IPS DF 4.7 (cell line): ENCODE results near the gene DNAJC7.
A peak's percentile ranks its signal among the peaks of the same experiment; 100 is the strongest.

ENCODE experiments used
- DNase-seq: peaks from one replicate; pipeline ENCODE4 v3.0.0-alpha.2; 2013; ENCODE audit warnings: low spot score; ENCODE audit errors: extremely low read depth

DNAJC7 gene

DNA sequence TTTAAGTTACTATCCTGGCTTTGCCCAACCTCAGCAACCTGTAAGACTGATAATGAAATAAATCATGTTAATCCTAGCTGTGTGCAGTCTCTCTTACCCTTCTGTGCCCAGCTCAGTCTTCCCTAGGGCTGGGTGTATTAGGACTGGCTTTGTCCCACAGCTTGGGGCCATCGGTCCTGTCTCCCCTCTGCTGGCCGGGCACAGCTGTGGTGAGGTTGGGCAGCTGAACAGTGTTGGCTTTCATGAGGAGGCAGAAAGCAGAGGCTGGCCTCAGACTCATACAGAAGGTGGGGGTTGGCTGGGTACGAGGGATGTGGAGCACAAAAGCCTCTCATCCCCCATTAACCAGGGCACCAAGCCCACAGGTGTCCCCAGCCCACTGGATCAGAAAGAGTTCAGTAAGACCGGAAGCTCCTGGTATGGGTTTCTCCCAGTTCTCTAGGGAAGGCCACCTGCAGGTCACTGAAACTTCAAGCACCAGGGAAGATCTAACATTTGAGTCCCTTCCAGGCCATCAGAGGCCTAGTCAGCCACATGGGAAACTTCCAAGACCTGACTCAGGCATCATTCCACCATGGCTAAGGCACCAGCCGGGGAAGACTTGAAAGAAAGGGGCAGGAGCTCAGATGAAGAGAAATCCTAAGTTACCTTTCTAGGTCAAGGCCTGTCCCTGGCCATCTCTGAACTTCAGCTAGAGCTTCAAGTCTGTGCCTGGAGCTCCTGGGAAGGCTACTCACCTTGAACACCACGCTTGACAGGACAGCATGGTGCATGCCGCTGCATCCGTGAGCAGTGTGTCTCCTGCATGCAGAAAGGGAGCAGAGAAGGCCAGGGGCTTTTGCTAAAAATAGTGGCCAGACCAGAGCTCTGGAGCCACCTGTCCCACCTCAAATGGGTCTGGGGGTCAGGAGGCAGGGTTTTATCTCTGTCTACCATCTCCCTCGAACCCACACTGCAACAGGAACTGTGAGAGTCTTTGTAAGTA lies 41.8 kb downstream of the DNAJC7 start:
- no peak for DNase-seq

DNA sequence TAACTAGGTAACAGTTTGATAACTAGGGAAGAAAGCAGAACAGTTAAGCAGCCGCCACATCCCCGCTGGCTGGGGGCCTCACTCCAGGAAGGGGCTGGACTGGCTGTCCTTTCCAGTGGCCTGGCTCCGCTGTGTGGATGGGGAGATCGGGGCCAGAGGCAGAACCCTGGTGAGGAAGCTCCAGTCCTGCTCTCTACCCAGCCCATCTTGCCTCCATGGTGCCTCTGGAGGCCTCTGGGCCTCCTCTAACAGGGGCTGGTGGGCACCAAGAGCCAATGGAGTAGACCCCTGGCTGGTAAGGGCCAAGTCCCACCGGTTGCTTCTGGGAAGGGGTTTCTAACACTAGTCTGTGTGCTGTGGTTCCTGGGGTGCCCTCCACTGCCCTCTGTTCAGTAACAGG lies 42.6 kb downstream of the DNAJC7 start:
- no peak for DNase-seq

DNA sequence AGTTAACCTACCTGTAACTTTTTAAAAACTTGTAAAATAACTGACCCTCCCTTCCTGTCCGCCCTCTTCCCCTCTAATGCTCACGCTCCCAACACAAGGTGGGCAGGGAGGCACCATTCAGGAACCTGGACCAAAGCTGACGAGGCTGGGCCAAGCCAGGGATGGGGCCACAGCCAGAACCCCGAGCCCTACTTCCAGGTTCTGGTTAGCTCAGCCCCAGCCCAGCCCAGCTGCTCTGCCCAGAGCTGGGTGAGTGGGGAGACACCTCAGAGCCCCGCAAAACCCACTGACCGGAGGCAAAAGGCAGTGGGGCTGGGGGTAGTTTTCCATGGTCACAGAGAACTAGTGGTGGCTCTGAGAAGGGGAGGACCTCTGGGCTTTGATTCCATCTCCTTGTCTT lies 43.2 kb downstream of the DNAJC7 start:
- no peak for DNase-seq

DNA sequence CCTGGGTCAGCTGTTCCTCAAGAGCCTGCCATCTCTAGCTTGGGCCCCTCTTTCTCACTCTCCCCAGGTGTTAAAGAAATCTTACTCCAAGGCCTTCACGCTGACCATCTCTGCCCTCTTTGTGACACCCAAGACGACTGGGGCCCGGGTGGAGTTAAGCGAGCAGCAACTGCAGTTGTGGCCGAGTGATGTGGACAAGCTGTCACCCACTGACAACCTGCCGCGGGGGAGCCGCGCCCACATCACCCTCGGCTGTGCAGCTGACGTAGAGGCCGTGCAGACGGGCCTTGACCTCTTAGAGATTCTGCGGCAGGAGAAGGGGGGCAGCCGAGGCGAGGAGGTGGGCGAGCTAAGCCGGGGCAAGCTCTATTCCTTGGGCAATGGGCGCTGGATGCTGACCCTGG lies 43.8 kb downstream of the DNAJC7 start:
- DNase-seq, result no peak

DNA sequence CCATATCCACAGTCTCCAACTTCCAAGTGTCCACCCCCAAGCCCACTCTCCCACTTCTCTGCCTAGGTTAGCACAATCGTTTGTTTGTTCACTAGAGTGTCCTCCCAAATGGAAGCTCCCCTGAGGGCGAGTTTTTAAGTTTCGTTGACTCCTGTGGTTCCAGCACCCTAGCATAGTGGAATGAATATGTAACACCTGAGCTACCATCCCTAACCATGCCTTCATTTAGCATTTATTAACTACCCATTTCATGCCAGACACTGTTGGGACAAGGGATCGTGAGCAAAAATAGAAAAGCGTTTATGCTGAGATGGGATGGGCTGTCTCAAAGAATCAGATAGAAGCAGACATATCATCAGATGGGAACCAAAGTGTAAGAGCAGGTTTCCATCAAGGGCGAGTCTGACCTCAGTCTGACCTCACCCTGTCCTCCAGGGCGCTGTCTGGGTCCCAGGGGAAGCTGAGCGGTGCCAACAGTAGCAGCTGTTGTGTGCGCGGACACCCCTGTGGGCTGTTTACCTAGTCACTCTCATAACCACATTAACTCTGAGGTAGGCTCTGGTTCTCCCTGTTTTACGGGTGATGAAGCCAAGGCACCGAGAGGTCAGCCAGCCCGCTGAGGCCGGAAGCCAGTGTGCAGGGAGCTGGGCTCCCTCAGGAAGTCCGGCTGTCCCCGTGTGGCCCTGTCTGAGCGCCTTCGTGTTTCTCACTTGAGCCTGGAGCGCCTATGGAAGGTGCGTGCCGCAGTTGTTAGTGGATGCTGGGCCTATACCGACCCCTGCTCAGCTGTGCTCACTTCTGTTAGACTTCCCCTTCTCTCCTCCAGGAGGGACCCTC lies 44.5 kb downstream of the DNAJC7 start:
- no peak for DNase-seq

DNA sequence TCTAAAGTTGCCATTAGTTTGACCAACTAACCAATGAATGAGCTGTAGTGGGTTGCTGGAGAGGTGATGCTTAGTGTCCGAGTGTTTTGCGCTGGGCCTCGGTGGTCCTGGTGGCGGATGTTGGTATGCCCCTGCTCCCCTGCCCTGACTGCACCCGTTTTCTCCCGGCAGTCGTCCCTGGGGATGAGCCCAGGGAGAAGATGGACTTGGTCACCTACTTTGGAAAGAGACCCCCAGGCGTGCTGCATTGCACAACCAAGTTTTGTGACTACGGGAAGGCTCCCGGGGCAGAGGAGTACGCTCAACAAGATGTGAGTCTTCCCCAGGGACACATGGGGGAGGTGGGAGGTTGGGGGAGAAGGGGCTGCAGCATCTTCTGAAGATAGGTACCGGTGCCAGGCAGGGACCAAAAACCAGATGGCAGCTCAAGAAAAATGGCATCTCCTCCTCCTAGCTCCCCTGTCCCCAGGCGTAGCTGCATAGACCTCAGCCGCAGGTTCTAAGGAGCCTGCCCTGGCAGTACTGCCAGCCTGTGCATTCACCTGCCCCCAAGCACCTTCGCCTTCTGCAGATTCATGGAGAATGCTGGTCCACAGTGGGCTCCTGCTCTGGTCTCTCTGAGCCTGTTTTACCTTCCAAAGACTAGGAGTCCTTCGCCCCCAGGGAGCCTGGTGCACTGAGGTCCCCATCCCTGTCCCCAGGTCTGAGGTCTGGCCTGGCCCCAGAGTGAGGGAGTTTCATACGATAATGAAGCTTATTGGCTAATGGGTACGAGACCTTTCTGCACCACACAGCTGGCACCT lies 45.3 kb downstream of the DNAJC7 start:
- DNase-seq, result no peak

DNA sequence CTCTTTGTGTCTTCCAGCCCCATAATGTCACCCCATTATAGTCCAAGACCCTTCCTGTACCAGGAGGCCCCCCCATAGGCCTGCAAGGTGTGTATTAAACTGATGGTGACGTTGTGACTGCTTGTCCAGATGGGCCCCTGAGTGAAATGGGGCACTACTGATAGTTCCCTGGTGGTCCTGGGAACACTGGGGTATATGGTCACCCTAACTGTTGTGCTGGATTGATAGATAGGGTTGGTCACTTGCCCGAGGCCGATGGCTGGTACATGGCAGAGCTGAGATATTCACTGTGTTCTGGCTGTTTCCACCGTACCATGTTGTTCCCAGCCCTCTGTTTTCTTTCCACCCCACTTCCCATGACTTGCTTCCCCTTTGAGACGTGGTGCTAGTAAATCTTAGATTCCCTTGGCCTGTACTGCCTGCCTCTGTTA lies 46.3 kb downstream of the DNAJC7 start:
- DNase-seq, result no peak

DNA sequence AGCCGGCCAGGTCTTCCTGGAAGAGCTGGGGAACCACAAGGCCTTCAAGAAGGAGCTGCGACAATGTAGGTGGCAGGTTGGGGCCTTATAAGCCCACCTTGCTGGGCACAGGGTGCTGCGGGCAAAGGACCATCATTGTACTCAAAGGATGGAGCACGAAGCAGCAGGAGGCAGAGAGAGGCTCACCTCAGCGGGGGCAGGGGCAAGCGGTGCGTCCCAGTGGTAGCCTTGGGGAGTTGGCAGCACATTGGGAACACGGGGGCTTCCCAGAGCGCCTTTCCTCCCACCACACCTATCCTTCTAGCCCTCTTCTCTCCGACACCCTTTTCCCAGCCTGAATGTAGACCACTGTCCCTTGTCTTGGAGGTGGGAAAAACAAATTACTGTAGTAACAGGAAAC lies 48.6 kb downstream of the DNAJC7 start:
- DNase-seq, result no peak

DNA sequence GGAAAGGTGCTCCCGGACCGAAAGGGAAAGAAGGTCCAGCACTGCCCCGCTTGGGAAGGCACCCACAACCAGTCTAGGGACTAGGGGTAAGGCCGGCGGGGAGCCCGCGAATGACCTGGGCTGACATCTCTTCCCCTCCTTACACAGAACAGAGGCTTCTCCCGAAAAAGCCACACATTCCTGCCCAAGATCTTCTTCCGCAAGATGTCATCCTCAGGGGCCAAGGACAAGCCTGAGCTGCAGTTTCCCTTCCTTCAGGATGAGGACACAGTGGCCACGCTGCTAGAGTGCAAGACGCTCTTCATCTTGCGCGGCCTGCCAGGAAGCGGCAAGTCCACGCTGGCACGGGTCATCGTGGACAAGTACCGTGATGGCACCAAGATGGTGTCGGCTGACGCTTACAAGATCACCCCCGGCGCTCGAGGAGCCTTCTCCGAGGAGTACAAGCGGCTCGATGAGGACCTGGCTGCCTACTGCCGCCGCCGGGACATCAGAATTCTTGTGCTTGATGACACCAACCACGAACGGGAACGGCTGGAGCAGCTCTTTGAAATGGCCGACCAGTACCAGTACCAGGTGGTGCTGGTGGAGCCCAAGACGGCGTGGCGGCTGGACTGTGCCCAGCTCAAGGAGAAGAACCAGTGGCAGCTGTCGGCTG lies 49.2 kb downstream of the DNAJC7 start:
- no peak for DNase-seq

DNA sequence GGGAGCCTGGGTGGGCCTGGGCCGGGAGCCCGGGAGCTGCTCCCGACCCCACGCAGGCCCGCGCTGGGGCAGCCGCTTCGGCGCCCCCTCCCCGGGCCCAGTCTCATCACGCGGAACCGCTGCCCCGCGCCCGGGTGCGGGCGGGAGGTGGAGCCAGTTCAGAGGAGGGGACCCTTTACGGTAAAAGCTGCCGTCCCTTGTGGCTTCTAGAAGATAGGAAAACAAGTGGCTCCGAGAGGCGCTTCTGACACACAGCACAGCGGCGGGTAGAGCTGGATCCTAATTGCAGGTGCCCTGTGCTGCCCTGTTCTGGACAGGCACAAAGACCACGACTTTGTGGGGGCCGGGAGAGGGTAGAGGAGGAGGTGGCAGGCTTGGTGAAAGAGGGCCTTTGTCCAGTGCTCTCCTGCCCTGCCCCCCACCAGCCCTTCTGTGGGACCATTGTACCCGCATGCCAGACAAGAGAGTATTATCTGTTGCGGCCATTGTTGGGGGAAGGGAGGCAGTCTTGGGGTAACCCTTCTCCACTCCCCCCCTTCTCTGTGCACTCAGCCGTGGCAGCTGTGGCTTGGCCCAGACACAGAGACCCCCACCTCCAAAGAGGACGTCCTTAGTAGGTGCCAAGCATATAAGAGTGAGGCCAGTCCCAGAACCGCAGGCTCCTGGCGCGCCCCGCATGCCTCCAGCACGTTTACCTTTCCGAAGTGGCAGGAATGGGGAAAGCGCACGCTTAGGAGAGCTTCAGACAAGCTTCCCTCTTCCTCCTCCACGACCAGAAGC lies 49.9 kb downstream of the DNAJC7 start:
- DNase-seq, result no peak

DNA sequence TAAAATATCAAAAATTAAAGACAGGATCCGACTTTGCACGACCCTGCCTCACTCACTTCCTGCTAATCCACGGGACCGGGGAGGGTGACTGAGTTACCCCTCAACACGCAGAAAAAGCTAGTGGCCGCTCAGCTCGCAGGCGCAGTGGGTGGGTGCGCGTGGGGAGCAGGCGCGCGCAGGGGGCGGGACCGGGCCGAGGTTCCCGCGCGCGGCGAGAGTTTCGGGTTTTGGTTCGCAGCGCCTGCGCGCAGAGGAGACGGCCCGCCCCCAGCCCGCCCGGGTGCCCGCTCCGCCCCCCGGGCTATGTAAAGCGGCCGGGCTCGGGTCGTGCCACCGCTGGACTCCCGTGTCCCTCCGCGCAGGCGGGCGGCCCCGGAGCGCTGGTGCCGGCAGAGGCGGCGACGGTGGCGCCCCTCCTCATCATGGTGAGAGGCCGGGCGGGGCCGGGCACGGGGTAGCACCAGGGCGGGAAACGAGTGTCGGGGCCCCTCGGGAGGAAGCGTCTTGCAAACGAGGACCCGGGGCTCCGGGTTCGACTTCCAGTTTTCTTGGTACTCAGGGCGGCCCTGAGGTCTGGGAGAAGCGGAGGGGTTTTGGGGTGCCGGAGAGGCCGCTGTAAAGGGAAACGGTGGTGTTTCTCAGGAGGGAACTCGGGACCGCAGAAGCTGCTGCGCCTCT lies 50.6 kb downstream of the DNAJC7 start, which contains the start of gene CNP:
CNP (plus strand) TSS at position 333 of the 678 bp plus-strand sequence; CDS start at position 423, 90 bp downstream.
- no peak for DNase-seq

DNA sequence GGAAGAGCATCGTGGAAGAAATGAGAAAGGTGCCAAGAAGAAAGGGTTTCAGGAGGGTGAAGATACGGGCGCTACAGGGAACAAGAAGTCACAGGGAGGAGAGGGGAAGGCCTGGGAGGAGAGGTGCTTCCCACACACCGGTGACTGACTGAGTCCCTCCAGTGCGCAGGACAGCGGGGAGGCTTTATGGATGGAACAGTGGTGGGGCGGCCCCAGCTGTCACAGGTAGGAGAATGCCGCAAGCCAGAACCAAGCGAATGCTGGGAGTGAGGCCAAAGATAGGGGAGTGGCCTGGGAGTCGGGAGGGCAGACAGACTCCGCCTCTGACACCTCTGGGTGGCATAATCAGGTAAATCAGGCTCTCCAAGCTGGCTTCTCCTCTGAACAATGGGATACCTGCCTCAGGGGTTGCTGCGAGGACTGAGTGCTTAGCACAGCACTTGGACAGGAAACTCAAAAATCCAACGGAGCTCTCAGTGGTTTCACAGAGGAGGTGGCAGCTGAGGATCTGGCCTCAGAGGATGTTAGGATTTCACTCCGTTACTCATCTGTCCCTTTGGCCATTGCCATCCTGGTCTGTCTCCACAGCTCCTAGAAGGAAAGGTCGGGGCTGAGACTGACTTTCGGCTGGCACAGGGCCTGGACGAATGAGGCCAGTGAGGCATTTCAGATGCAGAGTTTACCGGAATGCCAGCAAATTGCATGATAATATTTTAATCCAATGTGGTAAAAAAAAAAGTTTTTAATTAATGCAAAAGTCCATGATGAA lies 51.4 kb downstream of the DNAJC7 start:
- DNase-seq, result no peak

DNA sequence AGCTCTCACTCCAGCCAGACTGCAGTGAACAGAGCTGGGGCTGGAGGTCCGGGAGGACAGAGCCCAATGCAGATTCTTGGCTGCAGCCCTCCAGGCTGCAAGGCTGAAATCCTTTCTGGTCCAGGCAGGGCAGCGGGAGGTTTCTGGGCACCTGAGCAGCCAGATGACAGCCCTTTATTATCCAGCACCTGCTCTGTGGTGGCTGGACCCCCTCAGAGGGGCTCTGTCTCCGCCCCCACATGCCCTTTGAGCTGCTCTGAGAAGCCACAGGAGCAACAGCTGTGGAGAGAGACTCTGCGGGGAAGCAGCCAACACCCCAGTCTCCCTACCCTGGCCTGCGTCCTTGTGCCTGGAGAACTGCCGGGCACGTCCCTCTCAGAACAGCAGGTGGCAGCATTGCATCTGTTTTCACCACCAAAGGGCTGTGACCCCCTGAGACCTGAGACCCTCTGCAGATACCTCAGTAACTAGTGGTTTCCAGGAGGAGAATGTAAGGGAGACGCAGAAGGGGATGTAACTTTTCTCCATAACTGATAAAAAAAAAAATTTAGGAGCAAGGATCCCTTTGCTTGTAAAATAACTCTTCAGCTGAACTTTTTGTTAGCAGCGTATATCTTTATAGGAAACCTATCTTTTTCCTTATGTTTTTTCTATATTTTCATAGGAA lies 54.3 kb downstream of the DNAJC7 start:
- no peak for DNase-seq

DNA sequence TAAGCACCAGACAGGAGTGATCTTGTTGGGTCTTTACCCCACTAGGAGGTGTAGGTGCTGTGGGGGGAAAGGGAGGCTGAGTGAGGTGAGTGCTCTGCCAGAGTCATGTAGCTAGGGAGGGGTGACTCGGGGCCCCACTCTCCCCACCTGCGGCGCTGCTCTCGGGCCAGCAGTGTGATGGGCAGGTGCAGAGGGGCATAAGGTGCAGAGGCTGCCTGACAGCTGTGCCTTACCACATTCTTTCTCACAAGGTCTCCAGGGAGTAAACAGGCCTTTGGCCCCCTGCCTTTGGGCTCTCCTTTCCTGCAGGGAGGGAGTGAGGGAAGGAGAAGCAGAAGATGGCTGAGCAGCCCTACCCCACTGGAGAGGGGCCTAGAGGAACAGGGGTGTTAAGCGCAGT lies 55.1 kb downstream of the DNAJC7 start:
- DNase-seq, result no peak

DNA sequence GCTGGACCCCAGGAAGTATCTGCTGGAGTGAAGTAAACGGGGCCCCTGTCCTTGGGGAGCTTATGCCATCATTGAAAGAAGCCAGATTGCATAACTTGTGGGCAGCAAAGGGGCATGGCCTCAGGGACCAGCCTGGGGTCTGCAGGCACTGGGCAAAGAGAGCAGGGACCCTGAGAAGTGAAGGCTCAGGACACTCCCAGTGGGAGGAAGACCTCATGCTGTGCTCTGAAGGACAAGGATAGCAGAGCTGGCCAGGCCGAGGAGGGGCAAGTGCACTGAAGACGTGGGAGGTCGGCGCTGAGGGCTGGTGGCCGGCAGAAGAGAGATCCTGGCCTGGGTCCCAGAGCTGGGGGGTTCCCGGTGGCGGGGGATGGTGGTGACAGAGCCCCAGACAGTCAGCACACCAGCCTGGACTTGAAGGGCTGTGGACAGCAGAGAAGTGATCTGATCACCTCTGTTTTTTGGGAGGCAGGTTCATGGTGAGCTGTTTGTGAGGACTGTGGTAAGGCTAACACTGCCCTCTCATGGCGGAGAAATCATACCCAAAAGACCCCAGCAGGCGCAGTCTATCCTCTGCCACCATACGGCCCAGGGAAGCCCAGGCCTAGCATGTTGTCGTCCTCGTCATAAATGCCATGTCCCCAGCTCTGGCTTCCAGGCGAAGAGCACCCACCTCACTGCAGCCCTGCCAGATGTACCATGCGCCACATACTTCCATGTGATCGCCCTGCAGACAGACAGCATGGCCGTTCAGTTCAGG lies 57.7 kb downstream of the DNAJC7 start:
- DNase-seq, result peak; percentile 71

DNA sequence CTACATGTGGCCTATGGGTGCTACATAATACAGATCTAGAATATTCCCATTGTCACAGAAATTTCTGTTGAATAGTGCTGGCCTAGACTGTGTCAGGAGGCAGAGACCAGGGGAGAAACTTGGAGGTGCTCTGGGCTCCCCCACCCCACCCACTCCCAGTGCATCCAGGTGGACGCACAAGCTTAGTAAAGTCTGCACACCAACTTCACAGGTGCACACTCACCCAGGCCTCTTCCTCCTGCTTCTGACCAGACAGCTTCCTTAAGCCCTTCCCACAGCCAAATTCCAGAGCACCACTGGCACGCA lies 58.3 kb downstream of the DNAJC7 start:
- DNase-seq, result no peak

DNA sequence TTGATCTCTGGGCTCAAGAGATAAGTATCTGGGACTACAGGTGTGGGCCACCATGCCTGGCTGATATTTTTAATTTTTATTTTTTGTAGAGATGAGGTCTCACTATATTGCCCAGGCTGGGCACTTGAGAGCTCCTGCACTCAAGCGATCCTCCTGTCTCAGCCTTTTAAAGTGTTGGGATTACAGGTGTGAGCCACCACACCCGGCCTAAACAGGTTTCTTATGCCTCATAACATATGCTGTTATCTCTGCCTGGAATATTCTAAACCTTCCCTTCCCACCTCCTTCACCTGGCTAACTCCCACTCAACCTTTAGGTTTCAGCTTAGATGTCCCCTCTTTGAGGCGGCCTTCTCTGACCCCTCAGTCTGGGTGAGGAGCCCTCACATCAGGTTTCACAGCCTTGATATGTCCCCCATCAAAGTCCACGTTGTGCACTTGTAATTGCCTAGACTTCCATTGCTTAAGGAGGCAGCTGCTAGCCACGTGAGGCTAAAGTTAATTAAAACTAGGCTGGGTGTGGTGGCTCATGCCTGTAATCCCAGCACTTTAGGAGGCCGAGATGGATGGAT lies 59.3 kb downstream of the DNAJC7 start:
- no peak for DNase-seq
